K562 (cell line): ENCODE measurements around the gene KASH5. TPM values are rescaled to one million over a fixed set of nuclear protein-coding genes. Genes with fewer than 3 reads are reported as not detected.

Source experiments
- BRD9 ChIP-seq: fragments of 450-650 bp; IDR thresholded peaks from 2 replicates; pipeline ENCODE4 v1.6.1; 2018; ENCODE audit warnings: low read depth; ENCODE audit not compliant: partially characterized antibody
- CBX1 ChIP-seq: sonication (generic); IDR thresholded peaks from 2 replicates; pipeline ENCODE4 v1.6.1; 2016; ENCODE audit warnings: antibody characterized with exemption, low read depth, mild to moderate bottlenecking
- CEBPB ChIP-seq: fragments of 450-650 bp; IDR thresholded peaks from 2 replicates; pipeline ENCODE4 v1.6.1; 2016; ENCODE audit warnings: missing genetic modification characterization, missing compliant biosample characterization
- FOXA3 ChIP-seq, 2 experiments: fragments of 450-650 bp in 1 of 2; sonication (generic) in 1 of 2; formaldehyde crosslinking; IDR thresholded peaks in 1 of 2; conservative IDR thresholded peaks in 1 of 2; 2 replicates each; pipeline versions ENCODE4 v1.4.0 to v1.8.0; 2020 to 2022; ENCODE audit warnings: mild to moderate bottlenecking in 2 of 2, missing genetic modification reagents in 1 of 2
- MCM7 ChIP-seq, 2 experiments: fragments of 450-650 bp; IDR thresholded peaks; 2 replicates each; pipeline ENCODE4 v1.6.1; 2016 to 2018
- NFRKB ChIP-seq: fragments of 450-650 bp; IDR thresholded peaks from 2 replicates; pipeline ENCODE4 v1.6.1; 2016; ENCODE audit warnings: low read depth
- NFXL1 ChIP-seq: fragments of 450-650 bp; formaldehyde crosslinking; IDR thresholded peaks from 2 replicates; pipeline ENCODE4 v1.4.0; 2021; ENCODE audit warnings: mild to moderate bottlenecking
- POLR3A ChIP-seq: IDR thresholded peaks from 2 replicates; pipeline ENCODE4 v1.6.1; 2011; ENCODE audit warnings: borderline replicate concordance, mild to moderate bottlenecking, moderate library complexity; ENCODE audit not compliant: insufficient read length, insufficient read depth; ENCODE audit errors: extremely low read depth
- RBM14 ChIP-seq: fragments of 200-400 bp; formaldehyde crosslinking; IDR thresholded peaks from 2 replicates; pipeline ENCODE4 v1.6.1; 2018; ENCODE audit warnings: low read depth, mild to moderate bottlenecking, low read length, moderate library complexity, borderline replicate concordance; ENCODE audit not compliant: insufficient read depth
- SAP30 ChIP-seq: fragments of 200-600 bp; sonication (generic); IDR thresholded peaks from 2 replicates; pipeline ENCODE4 v1.6.1; 2012; ENCODE audit warnings: borderline replicate concordance, low read depth, mild to moderate bottlenecking, moderate library complexity, low read length, control low read depth, inconsistent platforms; ENCODE audit not compliant: insufficient read depth, poor library complexity, severe bottlenecking
- SP1 ChIP-seq: sonication (generic); formaldehyde crosslinking; IDR thresholded peaks from 2 replicates; pipeline ENCODE4 v1.8.1; 2022; ENCODE audit warnings: mild to moderate bottlenecking, missing genetic modification reagents
- TSHZ1 ChIP-seq: fragments of 250-450 bp; sonication (Bioruptor Pico); IDR thresholded peaks from 2 replicates; pipeline ENCODE4 v1.4.0; 2020; ENCODE audit warnings: mild to moderate bottlenecking, moderate library complexity
- U2AF1 ChIP-seq: fragments of 200-400 bp; formaldehyde crosslinking; optimal IDR thresholded peaks from 2 replicates; pipeline ENCODE3; 2017; ENCODE audit warnings: mild to moderate bottlenecking, low read depth, low read length, moderate library complexity
- WHSC1 ChIP-seq: IDR thresholded peaks from one replicate; pipeline ENCODE4 v1.6.1; 2012; ENCODE audit warnings: low read length, control low read depth, inconsistent platforms
- ZBTB8A ChIP-seq: fragments of 450-650 bp; IDR thresholded peaks from 2 replicates; pipeline ENCODE4 v1.6.1; 2018; ENCODE audit warnings: mild to moderate bottlenecking, moderate library complexity; ENCODE audit not compliant: partially characterized antibody
- ZKSCAN3 ChIP-seq: fragments of 250-450 bp; sonication (Bioruptor Pico); IDR thresholded peaks from 2 replicates; pipeline ENCODE4 v1.4.0; 2020
- ZNF146 ChIP-seq: IDR thresholded peaks from one replicate; pipeline ENCODE4 v1.6.1; 2018; ENCODE audit warnings: missing compliant biosample characterization; ENCODE audit not compliant: unreplicated experiment
- ZNF277 ChIP-seq: fragments of 250-450 bp; sonication (Bioruptor Pico); IDR thresholded peaks from 2 replicates; pipeline ENCODE4 v1.8.0; 2022; ENCODE audit warnings: inconsistent platforms, mild to moderate bottlenecking, moderate library complexity, borderline replicate concordance
- ZNF282 ChIP-seq: sonication (generic); formaldehyde crosslinking; IDR thresholded peaks from 2 replicates; pipeline ENCODE4 v1.8.1; 2023; ENCODE audit warnings: missing genetic modification reagents
- ZNF436 ChIP-seq: fragments of 250-450, 450-650 bp; sonication (Bioruptor Pico); formaldehyde crosslinking; IDR thresholded peaks from 2 replicates; pipeline ENCODE4 v1.7.0; 2020; ENCODE audit warnings: mild to moderate bottlenecking
- ZNF511 ChIP-seq: sonication (generic); formaldehyde crosslinking; IDR thresholded peaks from 2 replicates; pipeline ENCODE4 v1.8.0; 2022; ENCODE audit warnings: mild to moderate bottlenecking, missing genetic modification reagents
- ZNF668 ChIP-seq: fragments of 250-450 bp; sonication (Bioruptor Pico); IDR thresholded peaks from 2 replicates; pipeline ENCODE4 v1.8.0; 2022; ENCODE audit warnings: mild to moderate bottlenecking, inconsistent platforms
- ZNF76 ChIP-seq: fragments of 250-450 bp; sonication (Bioruptor Pico); IDR thresholded peaks from 2 replicates; pipeline ENCODE4 v1.4.0; 2020; ENCODE audit warnings: mild to moderate bottlenecking, moderate library complexity, borderline replicate concordance
- ZNF764 ChIP-seq: fragments of 250-450 bp; sonication (Bioruptor Pico); IDR thresholded peaks from 2 replicates; pipeline ENCODE4 v1.4.0; 2020; ENCODE audit warnings: low read depth, mild to moderate bottlenecking, moderate library complexity
- polyA plus RNA-seq, 8 experiments: library from polyadenylated mRNA; depleted of rRNA in 4 of 8; stranded (reverse) in 5 of 8; unstranded in 3 of 8; fragments of >200 nt; fragmentation: Nextera tagmentation in 2 of 8; fragmentation: Illumina TruSeq in 1 of 8; extraction: Ambion mirVana in 2 of 8; extraction: Trizol in 1 of 8; gene quantifications; 2 replicates each; pipeline versions ENCODE4 v1.2.1 to v1.2.3, GENCODE V29; 2011 to 2014; ENCODE audit warnings: inconsistent platforms in 1 of 8, missing spikeins in 1 of 8
- total RNA-seq, 7 experiments: library from RNA; depleted of rRNA in 6 of 7; stranded (reverse); fragments of >200 nt in 6 of 7; fragmentation: Illumina TruSeq in 2 of 7; extraction: Trizol in 2 of 7; gene quantifications; 2 replicates each; pipeline versions ENCODE4 v1.2.1 to v1.2.3, GENCODE V29; 2011 to 2021; ENCODE audit warnings: low replicate concordance in 1 of 7

KASH5 gene
- total and polyA plus RNA-seq, 9 of the 15 experiments (the other 6 are each of a cell fraction or from before 2014, with no cell fraction given), result 0.07 to 0.84 (median 0.34) TPM; not detected in 1

GRCh38 chr19:49453013-49453756, 65.1 kb downstream of the KASH5 start, which contains the start of gene ALDH16A1 (continued):
- TF ChIP-seq CBX1 (peak; percentile 38; the same call in 1 of the 2 replicates), CEBPB (tag) (no peak), ZNF668 (CRISPR knock-in tag) (no peak), ZNF511 (CRISPR knock-in tag) (peak; percentile 75; the same call in 1 of the 2 replicates), TSHZ1 (CRISPR knock-in tag) (no peak), SAP30 (peak; percentile 17), BRD9 (no peak), FOXA3 (CRISPR knock-in tag; conservative IDR thresholded peaks at IDR 0.05 in 1 of 2, IDR thresholded peaks at IDR 0.05 in 1 of 2) (no peak), ZNF282 (CRISPR knock-in tag) (no peak), WHSC1 (no peak), SP1 (CRISPR knock-in tag) (peak; percentile 92), ZBTB8A (no peak), ZNF436 (no peak), ZKSCAN3 (no peak), MCM7 (IDR thresholded peaks at IDR 0.05) (no peak), RBM14 (no peak), POLR3A (peak; percentile 2), ZNF76 (CRISPR knock-in tag) (no peak), NFRKB (peak; percentile 95), ZNF146 (CRISPR knock-in tag) (no peak), ZNF764 (CRISPR knock-in tag) (no peak), U2AF1 (no peak), ZNF277 (no peak), NFXL1 (CRISPR knock-in tag) (no peak)
